ENCODE results near the gene CDH23.
"Not testable (repeated sequence)": the region's sequence is repeated elsewhere in the genome, so short reads cannot be mapped to it uniquely, and the experiment has no call there.

Gene CDH23

GRCh38 chr10:71846816-71847215, 450.1 kb downstream of the CDH23 start:
- in situ Hi-C loops (cut with HindIII; ENCODE audit: low sequenced_read_pairs), result loop anchor here (25.0 kb wide), 1 partner anchor 460 kb away; the partner anchor contains the start of gene CDH23

- in situ Hi-C loops (cut with HindIII; ENCODE audit: low sequenced_read_pairs), result loop anchor here (25.0 kb wide), 1 partner anchor 460 kb away; the partner anchor contains the start of gene CDH23
Observed at GRCh38 chr10:71847418-71847817, 450.7 kb downstream of the CDH23 start.

- in situ Hi-C loops (cut with HindIII; ENCODE audit: low sequenced_read_pairs), result loop anchor here (25.0 kb wide), 1 partner anchor 461 kb away; the partner anchor contains the start of gene CDH23
Observed at GRCh38 chr10:71848325-71849275, 451.9 kb downstream of the CDH23 start.

- in situ Hi-C loops (cut with HindIII; ENCODE audit: low sequenced_read_pairs), result loop anchor here (25.0 kb wide), 1 partner anchor 462 kb away; the partner anchor contains the start of gene CDH23
Observed at GRCh38 chr10:71849461-71849908, 452.8 kb downstream of the CDH23 start.

GRCh38 chr10:71850021-71850742, 453.5 kb downstream of the CDH23 start:
- in situ Hi-C loops (cut with HindIII; ENCODE audit: low sequenced_read_pairs), result no loop called here

GRCh38 chr10:71850743-71851464, 454.2 kb downstream of the CDH23 start, which contains the start of gene PSAP:
Gene PSAP (minus strand): TSS chr10:71851251. CDS start chr10:71851221, 30 bp downstream.
- in situ Hi-C loops (cut with HindIII; ENCODE audit: low sequenced_read_pairs), result no loop called here

- in situ Hi-C loops (cut with HindIII; ENCODE audit: low sequenced_read_pairs), result not testable (repeated sequence)
Observed at GRCh38 chr10:71851465-71852095, 454.9 kb downstream of the CDH23 start.

GRCh38 chr10:71852355-71852937, 455.7 kb downstream of the CDH23 start:
- in situ Hi-C loops (cut with HindIII; ENCODE audit: low sequenced_read_pairs), result no loop called here

GRCh38 chr10:71854031-71854430, 457.3 kb downstream of the CDH23 start:
- in situ Hi-C loops (cut with HindIII; ENCODE audit: low sequenced_read_pairs), result no loop called here

GRCh38 chr10:71856619-71857018, 459.9 kb downstream of the CDH23 start:
- in situ Hi-C loops (cut with HindIII; ENCODE audit: low sequenced_read_pairs), result no loop called here

GRCh38 chr10:71857934-71858890, 461.5 kb downstream of the CDH23 start:
- in situ Hi-C loops (cut with HindIII; ENCODE audit: low sequenced_read_pairs), result no loop called here

- in situ Hi-C loops (cut with HindIII; ENCODE audit: low sequenced_read_pairs), result no loop called here
Observed at GRCh38 chr10:71860243-71861029, 463.7 kb downstream of the CDH23 start.

- in situ Hi-C loops (cut with HindIII; ENCODE audit: low sequenced_read_pairs), result no loop called here
Observed at GRCh38 chr10:71863203-71863602, 466.5 kb downstream of the CDH23 start.

- in situ Hi-C loops (cut with HindIII; ENCODE audit: low sequenced_read_pairs), result no loop called here
Observed at GRCh38 chr10:71864911-71865361, 468.2 kb downstream of the CDH23 start.
